ENCODE data around the gene CDK16. TPM values are rescaled to one million over a fixed set of nuclear protein-coding genes. Genes with fewer than 3 reads are reported as not detected.

Gene CDK16
- total RNA-seq, 2 experiments from 2014 or later, result 64.3 to 68.8 TPM

GRCh38 chrX:47177079-47177478, 41.4 kb upstream of the CDK16 start:
- POLR2A ChIA-PET, result no interaction called here
- H3K9me3 Mint-ChIP-seq, result no peaks in the 10 kb centered on the region
- H3K36me3 Mint-ChIP-seq, result peaks cover 25% of the 10 kb centered on the region
- CTCF ChIA-PET, result no interaction called here
- no peak overlapping the region for H3K4me3 Mint-ChIP-seq
- H3K4me1 Mint-ChIP-seq (ENCODE audit: low read depth), result peaks cover 2% of the 10 kb centered on the region
- no peak overlapping the region for H3K27ac Mint-ChIP-seq
- no peaks in the 10 kb centered on the region for H3K27me3 Mint-ChIP-seq
- intact Hi-C loops (cut with micrococcal nuclease), result no loop called here
- no peak for DNase-seq

- Mint-ChIP-seq H3K4me3 (no peak overlapping the region), H3K4me1 (ENCODE audit: low read depth) (peaks cover 2% of the 10 kb centered on the region), H3K36me3 (peaks cover 29% of the 10 kb centered on the region), H3K27ac (no peak overlapping the region), H3K27me3 (no peaks in the 10 kb centered on the region), H3K9me3 (no peaks in the 10 kb centered on the region)
- CTCF ChIA-PET, result no interaction called here
- no peak for DNase-seq
- POLR2A ChIA-PET, result no interaction called here
- intact Hi-C loops (cut with micrococcal nuclease), result no loop called here
Measured at GRCh38 chrX:47178337-47178736, 40.1 kb upstream of the CDK16 start.

GRCh38 chrX:47179221-47179927, 39.1 kb upstream of the CDK16 start:
- CTCF ChIA-PET, result no interaction called here
- Mint-ChIP-seq H3K9me3 (no peaks in the 10 kb centered on the region), H3K4me3 (no peak overlapping the region), H3K36me3 (peaks cover 29% of the 10 kb centered on the region), H3K4me1 (ENCODE audit: low read depth) (peaks cover 2% of the 10 kb centered on the region), H3K27ac (no peak overlapping the region), H3K27me3 (no peaks in the 10 kb centered on the region)
- POLR2A ChIA-PET, result no interaction called here
- no peak for DNase-seq
- intact Hi-C loops (cut with micrococcal nuclease), result no loop called here

GRCh38 chrX:47179928-47180255, 38.6 kb upstream of the CDK16 start:
- peaks cover 2% of the 10 kb centered on the region for H3K4me1 Mint-ChIP-seq (ENCODE audit: low read depth)
- H3K27ac Mint-ChIP-seq, result no peak overlapping the region
- no peak for DNase-seq
- ChIA-PET CTCF (no interaction called here), POLR2A (no interaction called here)
- H3K36me3 Mint-ChIP-seq, result peaks cover 29% of the 10 kb centered on the region
- intact Hi-C loops (cut with micrococcal nuclease), result no loop called here
- H3K9me3 Mint-ChIP-seq, result no peaks in the 10 kb centered on the region
- H3K27me3 Mint-ChIP-seq, result no peaks in the 10 kb centered on the region
- H3K4me3 Mint-ChIP-seq, result no peak overlapping the region

- Mint-ChIP-seq H3K4me3 (no peak overlapping the region), H3K36me3 (peaks cover 29% of the 10 kb centered on the region), H3K27ac (no peak overlapping the region), H3K27me3 (no peaks in the 10 kb centered on the region), H3K9me3 (no peaks in the 10 kb centered on the region), H3K4me1 (ENCODE audit: low read depth) (peaks cover 2% of the 10 kb centered on the region)
- POLR2A ChIA-PET, result no interaction called here
- intact Hi-C loops (cut with micrococcal nuclease), result no loop called here
- DNase-seq, result no peak
- CTCF ChIA-PET, result no interaction called here
Measured at GRCh38 chrX:47180346-47180745, 38.1 kb upstream of the CDK16 start.

- POLR2A ChIA-PET, result no interaction called here
- no peak for DNase-seq
- CTCF ChIA-PET, result no interaction called here
- Mint-ChIP-seq H3K27ac (no peak overlapping the region), H3K4me3 (no peak overlapping the region), H3K9me3 (no peaks in the 10 kb centered on the region), H3K27me3 (no peaks in the 10 kb centered on the region), H3K36me3 (peaks cover 27% of the 10 kb centered on the region), H3K4me1 (ENCODE audit: low read depth) (peaks cover 2% of the 10 kb centered on the region)
- intact Hi-C loops (cut with micrococcal nuclease), result no loop called here
Measured at GRCh38 chrX:47181301-47181700, 37.2 kb upstream of the CDK16 start.

- Mint-ChIP-seq H3K27me3 (no peaks in the 10 kb centered on the region), H3K4me1 (ENCODE audit: low read depth) (no peaks in the 10 kb centered on the region), H3K36me3 (peaks cover 22% of the 10 kb centered on the region), H3K27ac (no peak overlapping the region), H3K4me3 (no peak overlapping the region), H3K9me3 (no peaks in the 10 kb centered on the region)
- DNase-seq, result no peak
- intact Hi-C loops (cut with micrococcal nuclease), result no loop called here
- CTCF ChIA-PET, result no interaction called here
- POLR2A ChIA-PET, result no interaction called here
Measured at GRCh38 chrX:47182106-47182700, 36.3 kb upstream of the CDK16 start.

GRCh38 chrX:47184486-47184885, 34.0 kb upstream of the CDK16 start:
- no peak overlapping the region for H3K27ac Mint-ChIP-seq
- intact Hi-C loops (cut with micrococcal nuclease), result no loop called here
- DNase-seq, result no peak
- peaks cover 17% of the 10 kb centered on the region for H3K4me1 Mint-ChIP-seq (ENCODE audit: low read depth)
- H3K4me3 Mint-ChIP-seq, result no peak overlapping the region
- no peaks in the 10 kb centered on the region for H3K9me3 Mint-ChIP-seq
- POLR2A ChIA-PET, result no interaction called here
- H3K36me3 Mint-ChIP-seq, result peaks cover 14% of the 10 kb centered on the region
- no peaks in the 10 kb centered on the region for H3K27me3 Mint-ChIP-seq
- CTCF ChIA-PET, result no interaction called here

GRCh38 chrX:47185241-47185640, 33.2 kb upstream of the CDK16 start:
- Mint-ChIP-seq H3K4me3 (no peak overlapping the region), H3K9me3 (no peaks in the 10 kb centered on the region), H3K36me3 (peaks cover 13% of the 10 kb centered on the region), H3K4me1 (ENCODE audit: low read depth) (peaks cover 18% of the 10 kb centered on the region), H3K27ac (no peak overlapping the region), H3K27me3 (no peaks in the 10 kb centered on the region)
- DNase-seq, result no peak
- intact Hi-C loops (cut with micrococcal nuclease), result no loop called here
- CTCF ChIA-PET, result no interaction called here
- POLR2A ChIA-PET, result no interaction called here

- no peak overlapping the region for H3K4me3 Mint-ChIP-seq
- intact Hi-C loops (cut with micrococcal nuclease), result no loop called here
- ChIA-PET CTCF (no interaction called here), POLR2A (no interaction called here)
- no peaks in the 10 kb centered on the region for H3K9me3 Mint-ChIP-seq
- H3K27ac Mint-ChIP-seq, result no peak overlapping the region
- peaks cover 21% of the 10 kb centered on the region for H3K4me1 Mint-ChIP-seq (ENCODE audit: low read depth)
- H3K27me3 Mint-ChIP-seq, result no peaks in the 10 kb centered on the region
- peaks cover 13% of the 10 kb centered on the region for H3K36me3 Mint-ChIP-seq
- DNase-seq, result no peak
Measured at GRCh38 chrX:47186096-47186740, 32.3 kb upstream of the CDK16 start.

GRCh38 chrX:47187106-47187677, 31.3 kb upstream of the CDK16 start:
- DNase-seq, result no peak
- Mint-ChIP-seq H3K36me3 (peaks cover 9% of the 10 kb centered on the region), H3K9me3 (no peaks in the 10 kb centered on the region), H3K27me3 (no peaks in the 10 kb centered on the region), H3K27ac (no peak overlapping the region), H3K4me1 (ENCODE audit: low read depth) (peaks cover 21% of the 10 kb centered on the region), H3K4me3 (no peak overlapping the region)
- CTCF ChIA-PET, result interaction anchor here (1.0 kb wide), 1 partner anchor 197 kb away, joined by 3 read pairs; no protein-coding TSS in a partner anchor
- intact Hi-C loops (cut with micrococcal nuclease), result no loop called here
- POLR2A ChIA-PET, result no interaction called here

- POLR2A ChIA-PET, result interaction anchor here (1.9 to 2.4 kb wide), 2 partner anchors 28 to 45 kb away, joined by 11 to 18 read pairs; partner anchors contain the start of genes NDUFB11 and RBM10
- no peak overlapping the region for H3K27ac Mint-ChIP-seq
- no peak for DNase-seq
- no peaks in the 10 kb centered on the region for H3K9me3 Mint-ChIP-seq
- H3K4me3 Mint-ChIP-seq, result no peak overlapping the region
- intact Hi-C loops (cut with micrococcal nuclease), result loop anchor here (1.0 to 5.0 kb wide), 2 partner anchors 45 to 462 kb away; partner anchors contain the start of genes ELK1 and RBM10
- CTCF ChIA-PET, result interaction anchor here (2.4 kb wide), 1 partner anchor 194 kb away, joined by 18 read pairs; no protein-coding TSS in a partner anchor
- H3K4me1 Mint-ChIP-seq (ENCODE audit: low read depth), result peaks cover 34% of the 10 kb centered on the region
- peaks cover 9% of the 10 kb centered on the region for H3K36me3 Mint-ChIP-seq
- no peaks in the 10 kb centered on the region for H3K27me3 Mint-ChIP-seq
Measured at GRCh38 chrX:47189906-47190305, 28.6 kb upstream of the CDK16 start.
